PC-9 (cell line): ENCODE results near the gene FADD. TPM values are rescaled to one million over a fixed set of nuclear protein-coding genes. Genes with fewer than 3 reads are reported as not detected.

ENCODE experiments used
- BruUV-seq: library from RNA; stranded (reverse); fragments of 400-500 nt; replicated peaks from 2 replicates; lab custom pipeline; 2021; lab: Mats Ljungman, UMichigan
- CTCF ChIA-PET: fragments of 300-600 bp; sonication (Branson Sonifier 250); formaldehyde crosslinking; loops from one replicate; lab custom pipeline; 2022; ENCODE audit warnings: antibody characterized with exemption; lab: Charles Lee
- POLR2A ChIA-PET: fragments of 300-600 bp; sonication (Branson Sonifier 250); formaldehyde crosslinking; loops from one replicate; lab custom pipeline; 2022; ENCODE audit warnings: antibody characterized with exemption; ENCODE audit not compliant: unreplicated experiment; lab: Charles Lee
- DNase-seq, 2 experiments: peaks; one replicate each; pipeline versions ENCODE4 v3.0.0 to v3.0.0-alpha.2; 2015 to 2022; ENCODE audit warnings: mixed read lengths in 1 of 2
- H2AFZ ChIP-seq: fragments of 200-600 bp; sonication (generic); 2 replicates; pipeline ENCODE4 v1.8.1; 2017; ENCODE audit warnings: antibody characterized with exemption
- H3F3A ChIP-seq: fragments of 200-600 bp; sonication (generic); 2 replicates; pipeline ENCODE4 v1.8.1; 2017; ENCODE audit warnings: antibody characterized with exemption, mild to moderate bottlenecking, low read depth; ENCODE audit not compliant: insufficient read depth
- H3K27ac ChIP-seq: fragments of 200-600 bp; sonication (generic); 2 replicates; pipeline ENCODE4 v1.6.1; 2016; ENCODE audit warnings: mixed run types
- H3K27me3 ChIP-seq: fragments of 200-600 bp; sonication (generic); 2 replicates; pipeline ENCODE4 v1.6.1; 2016; ENCODE audit warnings: low read depth, mixed run types; ENCODE audit not compliant: insufficient read depth
- H3K36me3 ChIP-seq: fragments of 200-600 bp; sonication (generic); 2 replicates; pipeline ENCODE4 v1.6.1; 2016; ENCODE audit warnings: low read depth, mixed run types
- H3K4me1 ChIP-seq: fragments of 200-600 bp; sonication (generic); replicated peaks from 2 replicates; pipeline ENCODE4 v1.6.1; 2016; ENCODE audit warnings: mixed run types; ENCODE audit not compliant: insufficient read depth
- H3K4me2 ChIP-seq: fragments of 200-600 bp; sonication (generic); 2 replicates; pipeline ENCODE4 v1.6.1; 2017; ENCODE audit warnings: mixed run types
- H3K4me3 ChIP-seq: fragments of 200-600 bp; sonication (generic); 2 replicates; pipeline ENCODE4 v1.6.1; 2016; ENCODE audit warnings: mixed run types
- H3K79me2 ChIP-seq: fragments of 200-600 bp; sonication (generic); 2 replicates; pipeline ENCODE4 v1.6.1; 2017; ENCODE audit warnings: low read depth, mixed run types
- H3K9me2 ChIP-seq: fragments of 200-600 bp; sonication (generic); 2 replicates; pipeline ENCODE4 v1.8.1; 2017; ENCODE audit warnings: mild to moderate bottlenecking; ENCODE audit not compliant: insufficient read depth
- H3K9me3 ChIP-seq: fragments of 200-600 bp; sonication (generic); 2 replicates; pipeline ENCODE4 v1.8.1; 2016; ENCODE audit warnings: low read depth; ENCODE audit not compliant: insufficient read depth
- H4K20me1 ChIP-seq: fragments of 200-600 bp; sonication (generic); 2 replicates; pipeline ENCODE4 v1.8.1; 2017; ENCODE audit not compliant: insufficient read depth
- EZH2 ChIP-seq: fragments of 200-600 bp; sonication (generic); IDR thresholded peaks from 2 replicates; pipeline ENCODE4 v1.8.0; 2017; ENCODE audit warnings: antibody characterized with exemption, low read depth
- intact Hi-C: fragments of 100-400 bp; cut with micrococcal nuclease; formaldehyde crosslinking; loops from one replicate; pipeline ENCODE4 v1.10.0; 2022; ENCODE audit not compliant: unreplicated experiment
- total RNA-seq: library from RNA; stranded (reverse); gene quantifications from 2 replicates; pipeline ENCODE4 v1.2.3, GENCODE V29; 2021
- TF ChIP-seq, protein P1 (sequence below): fragments of 200-600 bp; sonication (generic); conservative IDR thresholded peaks from 2 replicates; pipeline ENCODE4 v1.6.1; 2017; ENCODE audit warnings: mixed run types, antibody characterized with exemption, mild to moderate bottlenecking, moderate library complexity

FADD gene
- total RNA-seq, 1 experiment from 2014 or later: 47.8 TPM

DNA sequence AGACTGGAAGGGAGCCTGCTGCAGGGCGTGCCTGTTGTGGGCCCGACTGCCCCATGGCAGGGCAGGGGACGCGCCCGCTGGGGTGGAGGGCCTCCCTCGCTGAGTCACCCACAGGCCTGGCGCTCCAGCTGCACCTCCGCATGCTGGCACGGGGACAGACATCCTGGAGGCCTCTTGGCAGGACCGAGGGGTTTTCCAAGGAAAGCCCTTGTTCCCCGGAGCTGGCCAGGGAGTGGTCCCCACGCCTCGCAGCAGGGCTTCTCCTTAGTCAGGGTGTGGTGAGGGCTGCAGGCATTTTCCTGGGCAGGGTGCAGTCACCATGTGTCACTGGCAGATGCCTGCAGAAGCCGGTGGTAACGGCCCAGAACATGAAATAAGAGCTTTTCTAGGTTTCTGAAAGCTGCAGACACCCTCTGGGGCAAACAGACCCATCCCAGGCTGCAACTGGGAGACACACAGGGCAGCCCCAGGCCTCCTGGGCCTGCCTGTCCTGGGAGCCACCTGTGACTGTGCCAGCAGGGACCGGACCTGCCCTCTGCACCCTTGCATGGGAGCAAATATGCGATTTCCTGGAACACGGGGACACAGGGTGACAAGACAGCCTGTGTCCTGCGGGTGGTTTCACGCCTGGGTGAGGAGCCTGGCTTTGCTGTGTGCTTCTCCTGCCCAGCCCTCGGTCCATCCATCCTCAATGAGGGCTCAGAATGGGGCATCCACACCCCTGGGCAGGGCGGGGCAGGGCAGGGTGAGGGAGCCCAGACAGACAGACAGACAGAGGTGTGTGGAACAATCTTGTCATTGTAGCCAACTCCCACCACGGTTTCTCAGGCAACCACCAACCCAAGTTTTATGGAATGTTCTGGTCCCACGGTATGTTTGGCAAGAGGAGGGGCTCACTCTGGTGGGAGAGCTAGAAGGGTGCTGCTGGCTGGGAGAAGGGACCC, 43.2 kb upstream of the FADD start:
- Histone ChIP-seq H3K27me3 (no peaks in the 10 kb centered on the region), H3K4me1 (peaks cover 19% of the 10 kb centered on the region), H3K9me3 (no peaks in the 10 kb centered on the region), H3F3A (peaks cover 78% of the 10 kb centered on the region), H4K20me1 (peaks cover 50% of the 10 kb centered on the region), H3K4me2 (peak overlapping the region; percentile 20), H3K4me3 (no peak overlapping the region), H3K27ac (peak overlapping the region; percentile 40), H3K36me3 (peaks cover 61% of the 10 kb centered on the region), H2AFZ (no peak overlapping the region), H3K79me2 (0 out of 2 replicates have a peak, but pooled peaks cover 9% of the 10 kb centered on the region), H3K9me2 (no peaks in the 10 kb centered on the region)
- CTCF ChIA-PET: interaction anchor here (0.6 kb wide), 1 partner anchor 1021 kb away, joined by 3 read pairs; no protein-coding TSS in a partner anchor
- DNase-seq: peak; percentile 96 to 99
- BruUV-seq: no TSS peak
- POLR2A ChIA-PET: interaction anchor here (0.5 to 0.6 kb wide), 4 partner anchors 119 to 664 kb away, joined by 3 to 6 read pairs (median 4); no protein-coding TSS in a partner anchor
- intact Hi-C loops: loop anchor here (1.0 to 5.0 kb wide), 4 partner anchors 93 to 245 kb away; no protein-coding TSS in a partner anchor
- TF ChIP-seq, protein P1, sequence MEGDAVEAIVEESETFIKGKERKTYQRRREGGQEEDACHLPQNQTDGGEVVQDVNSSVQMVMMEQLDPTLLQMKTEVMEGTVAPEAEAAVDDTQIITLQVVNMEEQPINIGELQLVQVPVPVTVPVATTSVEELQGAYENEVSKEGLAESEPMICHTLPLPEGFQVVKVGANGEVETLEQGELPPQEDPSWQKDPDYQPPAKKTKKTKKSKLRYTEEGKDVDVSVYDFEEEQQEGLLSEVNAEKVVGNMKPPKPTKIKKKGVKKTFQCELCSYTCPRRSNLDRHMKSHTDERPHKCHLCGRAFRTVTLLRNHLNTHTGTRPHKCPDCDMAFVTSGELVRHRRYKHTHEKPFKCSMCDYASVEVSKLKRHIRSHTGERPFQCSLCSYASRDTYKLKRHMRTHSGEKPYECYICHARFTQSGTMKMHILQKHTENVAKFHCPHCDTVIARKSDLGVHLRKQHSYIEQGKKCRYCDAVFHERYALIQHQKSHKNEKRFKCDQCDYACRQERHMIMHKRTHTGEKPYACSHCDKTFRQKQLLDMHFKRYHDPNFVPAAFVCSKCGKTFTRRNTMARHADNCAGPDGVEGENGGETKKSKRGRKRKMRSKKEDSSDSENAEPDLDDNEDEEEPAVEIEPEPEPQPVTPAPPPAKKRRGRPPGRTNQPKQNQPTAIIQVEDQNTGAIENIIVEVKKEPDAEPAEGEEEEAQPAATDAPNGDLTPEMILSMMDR: no peak
- no peak for TF ChIP-seq EZH2

DNA sequence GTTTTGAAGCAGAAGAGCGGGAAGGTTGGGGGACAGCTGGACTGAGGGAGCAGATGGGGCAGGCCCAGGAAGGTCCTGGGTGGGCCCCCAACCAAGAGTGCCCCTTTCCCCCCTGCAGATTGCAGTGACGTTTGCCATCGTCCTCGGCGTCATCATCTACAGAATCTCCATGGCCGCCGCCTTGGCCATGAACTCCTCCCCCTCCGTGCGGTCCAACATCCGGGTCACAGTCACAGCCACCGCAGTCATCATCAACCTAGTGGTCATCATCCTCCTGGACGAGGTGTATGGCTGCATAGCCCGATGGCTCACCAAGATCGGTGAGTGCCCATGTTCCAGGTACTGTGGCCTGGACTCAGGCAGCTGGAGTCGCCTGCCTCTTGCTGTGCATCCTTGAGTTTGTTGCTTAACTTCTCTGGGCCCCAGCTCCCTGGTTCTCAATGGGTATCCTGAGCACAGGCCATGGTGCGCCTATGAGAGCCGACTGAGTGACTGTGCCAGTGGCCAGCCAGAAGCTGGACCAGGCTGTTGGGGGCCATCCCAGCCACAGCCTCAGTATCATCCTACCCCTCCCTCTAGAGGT, 42.0 kb upstream of the FADD start:
- no TSS peak for BruUV-seq
- DNase-seq: no peak
- ChIA-PET POLR2A (no interaction called here), CTCF (no interaction called here)
- H3K4me3 ChIP-seq: no peak overlapping the region
- H2AFZ ChIP-seq: no peak overlapping the region
- peaks cover 19% of the 10 kb centered on the region for H3K4me1 ChIP-seq
- intact Hi-C loops: no loop called here
- no peaks in the 10 kb centered on the region for H3K9me2 ChIP-seq
- no peaks in the 10 kb centered on the region for H3K9me3 ChIP-seq
- H3K79me2 ChIP-seq: 0 out of 2 replicates have a peak, but pooled peaks cover 9% of the 10 kb centered on the region
- peaks cover 45% of the 10 kb centered on the region for H4K20me1 ChIP-seq
- H3F3A ChIP-seq: peaks cover 77% of the 10 kb centered on the region
- no peak overlapping the region for H3K27ac ChIP-seq
- H3K4me2 ChIP-seq: no peak overlapping the region
- H3K27me3 ChIP-seq: no peaks in the 10 kb centered on the region
- TF ChIP-seq, protein P1: no peak
- no peak for TF ChIP-seq EZH2
- H3K36me3 ChIP-seq: peaks cover 50% of the 10 kb centered on the region

DNA sequence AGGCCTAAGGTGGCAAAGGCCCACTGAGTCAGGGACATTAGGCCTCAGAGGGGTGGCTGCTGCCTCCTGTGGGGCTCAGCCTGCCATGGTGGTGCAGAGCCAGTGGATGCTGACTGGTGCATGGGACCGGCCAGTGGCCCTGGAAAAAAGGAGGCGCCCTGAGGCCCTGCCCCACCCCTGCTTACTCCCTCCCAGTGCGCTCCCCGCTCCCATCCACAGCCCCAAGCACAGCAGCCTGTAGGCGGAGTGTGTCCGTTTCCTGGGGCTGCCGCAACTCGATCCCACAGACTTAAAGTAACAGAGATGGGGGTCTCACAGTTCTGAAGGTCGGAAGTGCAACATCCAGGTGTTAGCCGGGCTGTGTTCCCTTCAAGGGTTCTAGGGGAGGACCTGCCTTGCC, 38.4 kb upstream of the FADD start:
- no peak overlapping the region for H3K4me3 ChIP-seq
- H3K36me3 ChIP-seq: peaks cover 66% of the 10 kb centered on the region
- H4K20me1 ChIP-seq: peaks cover 33% of the 10 kb centered on the region
- H3K27me3 ChIP-seq: no peaks in the 10 kb centered on the region
- DNase-seq: no peak
- CTCF ChIA-PET: no interaction called here
- BruUV-seq: no TSS peak
- peaks cover 67% of the 10 kb centered on the region for H3F3A ChIP-seq
- POLR2A ChIA-PET: no interaction called here
- no peak overlapping the region for H3K4me2 ChIP-seq
- H3K79me2 ChIP-seq: 0 out of 2 replicates have a peak, but pooled peaks cover 9% of the 10 kb centered on the region
- H3K4me1 ChIP-seq: peaks cover 11% of the 10 kb centered on the region
- H3K9me3 ChIP-seq: no peaks in the 10 kb centered on the region
- intact Hi-C loops: no loop called here
- H3K9me2 ChIP-seq: no peaks in the 10 kb centered on the region
- H3K27ac ChIP-seq: no peak overlapping the region
- TF ChIP-seq EZH2: no peak
- TF ChIP-seq, protein P1: no peak
- no peak overlapping the region for H2AFZ ChIP-seq
